ENCODE results near the gene SPEM3.

The SPEM3 gene

GRCh38 chr17:7391307-7391706 is 37.4 kb upstream of the SPEM3 start:
- Histone ChIP-seq H3K27me3 (ENCODE audit: control insufficient read depth, insufficient read depth, low read length) (no peaks in the 10 kb centered on the region), H3K9ac (ENCODE audit: low read depth, low read length) (no peak overlapping the region), H3K4me3 (ENCODE audit: low read depth, low read length) (no peak overlapping the region), H3K4me1 (ENCODE audit: control insufficient read depth, insufficient read depth, low read length) (peaks cover 5% of the 10 kb centered on the region; the same call in 1 of the 2 replicates), H3K27ac (ENCODE audit: low read depth, low read length) (no peak overlapping the region), H3K36me3 (ENCODE audit: control insufficient read depth, insufficient read depth, low read length) (peaks cover 52% of the 10 kb centered on the region), H3K9me3 (ENCODE audit: control insufficient read depth, insufficient read depth, low read length) (no peaks in the 10 kb centered on the region)

GRCh38 chr17:7392696-7393612 is 35.7 kb upstream of the SPEM3 start:
- Histone ChIP-seq H3K27ac (ENCODE audit: low read depth, low read length) (no peak overlapping the region), H3K4me1 (ENCODE audit: control insufficient read depth, insufficient read depth, low read length) (peaks cover 5% of the 10 kb centered on the region; the same call in 1 of the 2 replicates), H3K27me3 (ENCODE audit: control insufficient read depth, insufficient read depth, low read length) (no peaks in the 10 kb centered on the region), H3K36me3 (ENCODE audit: control insufficient read depth, insufficient read depth, low read length) (peaks cover 45% of the 10 kb centered on the region), H3K9ac (ENCODE audit: low read depth, low read length) (no peak overlapping the region), H3K9me3 (ENCODE audit: control insufficient read depth, insufficient read depth, low read length) (no peaks in the 10 kb centered on the region), H3K4me3 (ENCODE audit: low read depth, low read length) (peak overlapping the region; percentile 90)

- Histone ChIP-seq H3K9me3 (ENCODE audit: control insufficient read depth, insufficient read depth, low read length) (no peaks in the 10 kb centered on the region), H3K27me3 (ENCODE audit: control insufficient read depth, insufficient read depth, low read length) (no peaks in the 10 kb centered on the region), H3K9ac (ENCODE audit: low read depth, low read length) (peak overlapping the region; percentile 56; the same call in 1 of the 2 replicates), H3K4me1 (ENCODE audit: control insufficient read depth, insufficient read depth, low read length) (peaks cover 5% of the 10 kb centered on the region; the same call in 1 of the 2 replicates), H3K27ac (ENCODE audit: low read depth, low read length) (peak overlapping the region; percentile 82), H3K4me3 (ENCODE audit: low read depth, low read length) (peak overlapping the region; percentile 90), H3K36me3 (ENCODE audit: control insufficient read depth, insufficient read depth, low read length) (peaks cover 37% of the 10 kb centered on the region)
These were observed 34.8 kb upstream of the SPEM3 start for GRCh38 chr17:7393613-7394451.

- Histone ChIP-seq H3K27ac (ENCODE audit: low read depth, low read length) (peak within 1 kb of the TSS; percentile 82), H3K27me3 (ENCODE audit: control insufficient read depth, insufficient read depth, low read length) (no peaks in the 10 kb centered on the region), H3K36me3 (ENCODE audit: control insufficient read depth, insufficient read depth, low read length) (peaks cover 29% of the 10 kb centered on the region; the same call in 1 of the 2 replicates), H3K4me3 (ENCODE audit: low read depth, low read length) (peak within 1 kb of the TSS; percentile 90), H3K9me3 (ENCODE audit: control insufficient read depth, insufficient read depth, low read length) (no peaks in the 10 kb centered on the region), H3K9ac (ENCODE audit: low read depth, low read length) (peak within 1 kb of the TSS; percentile 56; the same call in 1 of the 2 replicates), H3K4me1 (ENCODE audit: control insufficient read depth, insufficient read depth, low read length) (peaks cover 5% of the 10 kb centered on the region; the same call in 1 of the 2 replicates)
These were observed 34.0 kb upstream of the SPEM3 start, which contains the start of gene PLSCR3 for GRCh38 chr17:7394452-7395191. TSS of gene PLSCR3 (minus strand) at chr17:7394525. CDS start at chr17:7394110, 415 bp downstream.

DNA sequence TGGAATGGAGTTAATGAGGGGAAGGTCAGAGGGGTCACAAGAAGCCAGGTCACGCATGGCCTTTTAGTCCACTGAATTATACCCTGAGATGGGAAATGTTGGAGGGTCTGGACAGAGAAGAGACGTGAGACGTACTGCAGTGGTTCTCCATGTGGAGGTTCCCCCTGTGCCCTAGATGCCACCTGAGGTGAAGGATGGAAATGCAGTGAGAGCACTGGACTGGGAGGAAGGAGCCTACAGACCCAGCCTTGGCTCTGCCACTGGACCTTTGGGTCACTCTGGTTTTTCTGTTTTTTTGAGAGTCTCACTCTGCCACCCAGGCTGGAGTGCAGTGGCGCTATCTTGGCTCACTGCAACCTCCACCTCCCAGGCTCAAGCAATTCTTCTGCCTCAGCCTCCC is 32.5 kb upstream of the SPEM3 start:
- Histone ChIP-seq H3K9ac (ENCODE audit: low read depth, low read length) (no peak overlapping the region), H3K4me3 (ENCODE audit: low read depth, low read length) (no peak overlapping the region), H3K4me1 (ENCODE audit: control insufficient read depth, insufficient read depth, low read length) (peaks cover 5% of the 10 kb centered on the region; the same call in 1 of the 2 replicates), H3K27me3 (ENCODE audit: control insufficient read depth, insufficient read depth, low read length) (no peaks in the 10 kb centered on the region), H3K9me3 (ENCODE audit: control insufficient read depth, insufficient read depth, low read length) (no peaks in the 10 kb centered on the region), H3K27ac (ENCODE audit: low read depth, low read length) (no peak overlapping the region), H3K36me3 (ENCODE audit: control insufficient read depth, insufficient read depth, low read length) (peaks cover 14% of the 10 kb centered on the region; the same call in 1 of the 2 replicates)

GRCh38 chr17:7398612-7399011 is 30.0 kb upstream of the SPEM3 start:
- no peak overlapping the region for H3K9ac ChIP-seq (ENCODE audit: low read depth, low read length)
- H3K27me3 ChIP-seq (ENCODE audit: control insufficient read depth, insufficient read depth, low read length) = no peaks in the 10 kb centered on the region

DNA sequence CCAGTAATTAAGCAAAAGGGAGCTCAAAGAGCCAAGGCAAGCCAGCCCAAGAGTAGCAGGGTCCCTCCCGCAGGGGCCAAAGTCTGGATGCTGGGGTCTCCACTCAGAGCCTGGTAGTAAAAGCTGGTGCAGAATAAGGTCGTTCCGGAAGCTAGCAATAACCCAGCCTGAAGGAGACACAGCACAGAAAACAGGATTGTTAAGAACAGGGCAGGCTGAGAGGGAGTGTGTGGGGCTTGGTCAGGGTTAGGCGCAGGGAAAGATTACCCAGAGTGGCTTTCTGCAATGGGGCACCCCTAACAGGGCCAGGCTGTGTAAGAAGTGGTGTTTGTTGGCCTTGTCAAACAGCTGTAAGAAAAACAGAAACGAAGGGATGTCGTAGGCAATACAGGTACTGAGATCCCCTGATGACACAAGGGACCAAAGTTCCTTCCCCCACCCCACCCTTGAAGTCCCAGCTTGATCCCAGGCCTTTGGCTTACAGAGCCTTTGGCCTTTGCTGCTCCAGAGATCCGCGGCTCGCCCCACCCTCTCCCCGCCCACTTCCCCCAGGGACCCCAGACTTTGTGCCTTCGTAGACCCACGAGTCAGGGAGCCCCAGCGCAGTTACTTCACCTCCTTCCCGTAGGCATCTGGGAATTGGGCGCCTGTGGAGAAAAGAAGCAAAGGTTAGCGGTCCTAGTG is 25.5 kb upstream of the SPEM3 start:
- H3K27ac ChIP-seq (ENCODE audit: low read depth, low read length) = peak overlapping the region; percentile 98
- H3K36me3 ChIP-seq (ENCODE audit: control insufficient read depth, insufficient read depth, low read length) = no peaks in the 10 kb centered on the region
- H3K9me3 ChIP-seq (ENCODE audit: control insufficient read depth, insufficient read depth, low read length) = no peaks in the 10 kb centered on the region
- peak overlapping the region; percentile 66; the same call in 1 of the 2 replicates for H3K9ac ChIP-seq (ENCODE audit: low read depth, low read length)
- H3K27me3 ChIP-seq (ENCODE audit: control insufficient read depth, insufficient read depth, low read length) = no peaks in the 10 kb centered on the region
- peaks cover 13% of the 10 kb centered on the region; the same call in 1 of the 2 replicates for H3K4me1 ChIP-seq (ENCODE audit: control insufficient read depth, insufficient read depth, low read length)
- H3K4me3 ChIP-seq (ENCODE audit: low read depth, low read length) = peak overlapping the region; percentile 91

More at GRCh38 chr17:7398612-7399011, 30.0 kb upstream of the SPEM3 start:
- Histone ChIP-seq H3K4me3 (ENCODE audit: low read depth, low read length) (no peak overlapping the region), H3K36me3 (ENCODE audit: control insufficient read depth, insufficient read depth, low read length) (no peaks in the 10 kb centered on the region), H3K9me3 (ENCODE audit: control insufficient read depth, insufficient read depth, low read length) (no peaks in the 10 kb centered on the region), H3K27ac (ENCODE audit: low read depth, low read length) (no peak overlapping the region), H3K4me1 (ENCODE audit: control insufficient read depth, insufficient read depth, low read length) (0 out of 2 replicates have a peak, but pooled peaks cover 8% of the 10 kb centered on the region)

- Histone ChIP-seq H3K27ac (ENCODE audit: low read depth, low read length) (peak overlapping the region; percentile 98), H3K27me3 (ENCODE audit: control insufficient read depth, insufficient read depth, low read length) (no peaks in the 10 kb centered on the region)
These were observed 25.0 kb upstream of the SPEM3 start for GRCh38 chr17:7403727-7403976.

GRCh38 chr17:7403977-7404736 is 24.5 kb upstream of the SPEM3 start, which contains the start of gene TMEM256:
TSS of gene TMEM256 (minus strand) at chr17:7404097. CDS start at chr17:7404084, 13 bp downstream.
- Histone ChIP-seq H3K9ac (ENCODE audit: low read depth, low read length) (peak within 1 kb of the TSS; percentile 66), H3K9me3 (ENCODE audit: control insufficient read depth, insufficient read depth, low read length) (no peaks in the 10 kb centered on the region), H3K4me3 (ENCODE audit: low read depth, low read length) (peak within 1 kb of the TSS; percentile 91), H3K27ac (ENCODE audit: low read depth, low read length) (peak within 1 kb of the TSS; percentile 98), H3K4me1 (ENCODE audit: control insufficient read depth, insufficient read depth, low read length) (peaks cover 13% of the 10 kb centered on the region; the same call in 1 of the 2 replicates), H3K27me3 (ENCODE audit: control insufficient read depth, insufficient read depth, low read length) (no peaks in the 10 kb centered on the region), H3K36me3 (ENCODE audit: control insufficient read depth, insufficient read depth, low read length) (peaks cover 8% of the 10 kb centered on the region)

More at GRCh38 chr17:7403727-7403976, 25.0 kb upstream of the SPEM3 start:
- Histone ChIP-seq H3K4me1 (ENCODE audit: control insufficient read depth, insufficient read depth, low read length) (peaks cover 13% of the 10 kb centered on the region; the same call in 1 of the 2 replicates), H3K4me3 (ENCODE audit: low read depth, low read length) (peak overlapping the region; percentile 91), H3K9me3 (ENCODE audit: control insufficient read depth, insufficient read depth, low read length) (no peaks in the 10 kb centered on the region), H3K9ac (ENCODE audit: low read depth, low read length) (peak overlapping the region; percentile 66), H3K36me3 (ENCODE audit: control insufficient read depth, insufficient read depth, low read length) (peaks cover 3% of the 10 kb centered on the region)
